Sigmoid colon (tissue), 7 donors: ENCODE results near the gene UQCRQ. TPM values are rescaled to one million over a fixed set of nuclear protein-coding genes. Genes with fewer than 3 reads are reported as not detected.

ENCODE experiments used
- DNase-seq: peaks from one replicate; pipeline ENCODE4 v3.0.0-alpha.2; 2019
- H3K27ac ChIP-seq, 4 donors: fragments of 200-600 bp; sonication (generic); one replicate each; pipeline ENCODE4 v1.5.1; 2016 to 2019; ENCODE audit warnings: mild to moderate bottlenecking in 1 of 4
- H3K27me3 ChIP-seq, 3 donors: fragments of 200-600 bp; sonication (generic); one replicate each; pipeline ENCODE4 v1.5.1; 2019; ENCODE audit warnings: mild to moderate bottlenecking in 1 of 3
- H3K36me3 ChIP-seq, 4 donors: fragments of 200-600 bp; sonication (generic); one replicate each; pipeline ENCODE4 v1.5.1; 2016 to 2019
- H3K4me1 ChIP-seq, 4 donors: fragments of 200-600 bp; sonication (generic); one replicate each; pipeline ENCODE4 v1.5.1; 2017 to 2019
- H3K4me3 ChIP-seq, 4 donors: fragments of 200-600 bp; sonication (generic); one replicate each; pipeline ENCODE4 v1.5.1; 2017 to 2019; ENCODE audit warnings: mild to moderate bottlenecking in 2 of 4, moderate library complexity in 1 of 4
- H3K9me3 ChIP-seq, 4 donors: fragments of 200-600 bp in 3 of 4; sonication (generic) in 3 of 4; one replicate each; pipeline versions ENCODE4 v1.5.1 to v1.6.1; 2013 to 2019
- EP300 ChIP-seq, 4 donors: sonication (generic); formaldehyde crosslinking; IDR thresholded peaks; one replicate each; pipeline ENCODE4 v1.6.1; 2017; ENCODE audit warnings: antibody characterized with exemption in 4 of 4
- POLR2A ChIP-seq, 2 donors: fragments of 450-650 bp; IDR thresholded peaks; one replicate each; pipeline ENCODE4 v1.6.1; 2016; ENCODE audit warnings: antibody characterized with exemption in 2 of 2, mild to moderate bottlenecking in 2 of 2, moderate library complexity in 2 of 2
- POLR2AphosphoS5 ChIP-seq, 4 donors: sonication (generic); formaldehyde crosslinking; IDR thresholded peaks; one replicate each; pipeline ENCODE4 v1.6.1; 2017; ENCODE audit warnings: antibody characterized with exemption in 4 of 4
- WGBS, 2 donors: extraction: QIAGEN DNeasy Blood & Tissue Kit; methylation state at CpG; one replicate each; pipeline ENCODE4 v1.1.7; 2013; 5-methylcytosine and 5-hydroxymethylcytosine counted together
- intact Hi-C: fragments of 100-400 bp; cut with DNase I; formaldehyde crosslinking; loops from one replicate; pipeline ENCODE4 v1.15.1; 2023
- polyA plus RNA-seq, 3 donors: library from polyadenylated mRNA; stranded (reverse); fragments of 200-250 nt; gene quantifications; one replicate each; pipeline ENCODE4 v1.2.3, GENCODE V29; 2013
- total RNA-seq, 4 donors: library from RNA; depleted of rRNA; stranded (reverse); fragments of >200 nt; gene quantifications; one replicate each; pipeline ENCODE4 v1.1.0, GENCODE V29; 2016
- TF ChIP-seq, protein P1 (sequence below), 4 experiments: fragments of 450-650 bp in 3 of 4; fragments of 200-600 bp in 1 of 4; IDR thresholded peaks; one replicate each; pipeline ENCODE4 v1.5.1; 2016 to 2019; ENCODE audit warnings: antibody characterized with exemption in 4 of 4, mild to moderate bottlenecking in 3 of 4, moderate library complexity in 2 of 4
- donor health status: healthy with polysubstance abuse.
- donor health status: Bipolar disorder and iron deficiency.
- donor health status: healthy.

Gene UQCRQ
- total and polyA plus RNA-seq, 7 donors = 113 to 936 (median 230) TPM

DNA sequence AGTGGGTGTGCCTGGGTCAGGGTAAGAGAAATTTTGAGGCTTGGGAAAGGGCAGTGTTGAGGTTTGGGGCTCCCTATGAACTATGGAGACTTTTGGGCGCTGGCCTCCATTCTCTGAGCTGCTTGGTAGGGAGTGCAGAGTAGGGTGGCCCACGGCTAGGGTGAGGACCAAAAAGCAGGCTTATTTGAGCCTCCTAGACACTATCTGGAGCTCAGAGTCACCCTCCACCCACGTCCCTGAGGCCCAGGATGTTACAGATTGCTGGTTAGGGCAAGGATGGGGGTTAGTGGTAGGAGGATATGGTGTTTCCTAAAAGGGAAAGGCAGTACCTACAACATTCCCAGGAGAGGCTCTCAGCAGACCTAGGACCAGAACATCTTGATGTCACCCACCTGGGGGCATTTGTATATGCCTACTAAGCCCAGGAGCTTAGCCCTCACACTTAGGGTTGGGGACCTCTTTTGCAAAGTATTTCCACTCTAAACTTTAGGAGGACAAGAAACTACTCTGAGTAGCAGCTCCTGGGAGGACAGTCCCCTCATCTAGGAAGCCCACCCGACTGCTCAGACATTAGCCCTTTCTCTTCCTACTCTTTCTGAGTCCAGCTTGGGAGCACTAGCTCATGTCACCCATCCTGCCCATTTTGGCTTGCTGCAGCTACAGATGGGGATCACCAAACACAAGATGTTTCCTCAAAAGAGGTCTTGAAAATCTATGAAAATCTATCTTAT, 38.3 kb upstream of the UQCRQ start:
- Histone ChIP-seq H3K9me3 (no peaks in the 10 kb centered on the region), H3K27me3 (peaks cover 0 to 21% (median 12%) of the 10 kb centered on the region in 3 donors), H3K4me1 (peaks cover 0 to 18% (median 14%) of the 10 kb centered on the region in 4 donors), H3K36me3 (no peaks in the 10 kb centered on the region), H3K4me3 (no peak overlapping the region), H3K27ac (no peak overlapping the region)
- 84 to 94% methylated on average over 4 of the region's 4 CpGs for WGBS, 2 donors
- no peak for DNase-seq
- intact Hi-C loops = loop anchor here (10.0 kb wide), 1 partner anchor 93 kb away; the partner anchor contains the start of gene KIF3A
- TF ChIP-seq POLR2AphosphoS5 (IDR thresholded peaks at IDR 0.05) = no peak
- TF ChIP-seq, protein P1, sequence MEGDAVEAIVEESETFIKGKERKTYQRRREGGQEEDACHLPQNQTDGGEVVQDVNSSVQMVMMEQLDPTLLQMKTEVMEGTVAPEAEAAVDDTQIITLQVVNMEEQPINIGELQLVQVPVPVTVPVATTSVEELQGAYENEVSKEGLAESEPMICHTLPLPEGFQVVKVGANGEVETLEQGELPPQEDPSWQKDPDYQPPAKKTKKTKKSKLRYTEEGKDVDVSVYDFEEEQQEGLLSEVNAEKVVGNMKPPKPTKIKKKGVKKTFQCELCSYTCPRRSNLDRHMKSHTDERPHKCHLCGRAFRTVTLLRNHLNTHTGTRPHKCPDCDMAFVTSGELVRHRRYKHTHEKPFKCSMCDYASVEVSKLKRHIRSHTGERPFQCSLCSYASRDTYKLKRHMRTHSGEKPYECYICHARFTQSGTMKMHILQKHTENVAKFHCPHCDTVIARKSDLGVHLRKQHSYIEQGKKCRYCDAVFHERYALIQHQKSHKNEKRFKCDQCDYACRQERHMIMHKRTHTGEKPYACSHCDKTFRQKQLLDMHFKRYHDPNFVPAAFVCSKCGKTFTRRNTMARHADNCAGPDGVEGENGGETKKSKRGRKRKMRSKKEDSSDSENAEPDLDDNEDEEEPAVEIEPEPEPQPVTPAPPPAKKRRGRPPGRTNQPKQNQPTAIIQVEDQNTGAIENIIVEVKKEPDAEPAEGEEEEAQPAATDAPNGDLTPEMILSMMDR (IDR thresholded peaks at IDR 0.05) = no peak
- no peak for TF ChIP-seq EP300 (IDR thresholded peaks at IDR 0.05)
- TF ChIP-seq POLR2A (IDR thresholded peaks at IDR 0.05) = no peak

DNA sequence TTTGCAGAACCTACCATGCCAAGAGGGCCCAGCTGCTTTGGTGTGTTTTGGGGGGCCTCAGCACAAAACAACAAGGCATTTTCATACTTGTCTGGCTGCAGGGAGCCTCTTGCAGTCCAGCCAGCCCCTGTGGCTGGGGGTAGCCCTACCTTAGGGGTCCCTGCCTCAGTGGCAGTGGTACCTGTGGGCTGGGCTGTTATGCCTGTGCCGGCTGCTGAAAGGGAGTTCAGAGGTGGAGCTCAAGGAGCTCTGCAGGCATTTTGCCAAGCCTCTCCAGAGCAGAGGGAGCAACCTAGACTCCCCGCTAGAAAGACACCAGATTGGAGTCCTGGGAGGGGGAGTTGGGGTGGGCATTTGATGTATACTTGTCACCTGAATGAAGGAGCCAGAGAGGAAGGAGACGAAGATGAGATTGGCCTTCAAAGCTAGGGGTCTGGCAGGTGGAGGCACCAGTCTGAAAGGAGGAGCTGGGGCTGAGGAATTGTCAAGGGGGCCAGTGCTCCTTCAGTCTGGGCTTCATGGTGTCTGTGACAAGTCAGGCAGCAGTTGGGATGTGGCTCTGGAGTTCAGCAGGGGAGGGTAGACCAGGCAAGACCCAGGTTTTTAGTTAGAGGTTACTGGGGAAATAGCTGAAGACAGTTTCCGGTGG, 37.5 kb upstream of the UQCRQ start:
- TF ChIP-seq, protein P1 (IDR thresholded peaks at IDR 0.05) = no peak
- TF ChIP-seq POLR2AphosphoS5 (IDR thresholded peaks at IDR 0.05) (no peak), POLR2A (IDR thresholded peaks at IDR 0.05) (no peak), EP300 (IDR thresholded peaks at IDR 0.05) (no peak)
- no peak overlapping the region for H3K27ac ChIP-seq
- no peaks in the 10 kb centered on the region for H3K9me3 ChIP-seq
- 16 to 67% methylated on average over 4 of the region's 4 CpGs for WGBS, 2 donors
- no peak for DNase-seq
- intact Hi-C loops = loop anchor here (10.0 kb wide), 1 partner anchor 94 kb away; the partner anchor contains the start of gene KIF3A
- H3K4me1 ChIP-seq = peaks cover 0 to 13% (median 11%) of the 10 kb centered on the region in 4 donors
- no peaks in the 10 kb centered on the region for H3K36me3 ChIP-seq
- peaks cover 0 to 18% (median 12%) of the 10 kb centered on the region in 3 donors for H3K27me3 ChIP-seq
- peak overlapping the region in 2 of 4 donors; percentile 51 to 76 for H3K4me3 ChIP-seq

DNA sequence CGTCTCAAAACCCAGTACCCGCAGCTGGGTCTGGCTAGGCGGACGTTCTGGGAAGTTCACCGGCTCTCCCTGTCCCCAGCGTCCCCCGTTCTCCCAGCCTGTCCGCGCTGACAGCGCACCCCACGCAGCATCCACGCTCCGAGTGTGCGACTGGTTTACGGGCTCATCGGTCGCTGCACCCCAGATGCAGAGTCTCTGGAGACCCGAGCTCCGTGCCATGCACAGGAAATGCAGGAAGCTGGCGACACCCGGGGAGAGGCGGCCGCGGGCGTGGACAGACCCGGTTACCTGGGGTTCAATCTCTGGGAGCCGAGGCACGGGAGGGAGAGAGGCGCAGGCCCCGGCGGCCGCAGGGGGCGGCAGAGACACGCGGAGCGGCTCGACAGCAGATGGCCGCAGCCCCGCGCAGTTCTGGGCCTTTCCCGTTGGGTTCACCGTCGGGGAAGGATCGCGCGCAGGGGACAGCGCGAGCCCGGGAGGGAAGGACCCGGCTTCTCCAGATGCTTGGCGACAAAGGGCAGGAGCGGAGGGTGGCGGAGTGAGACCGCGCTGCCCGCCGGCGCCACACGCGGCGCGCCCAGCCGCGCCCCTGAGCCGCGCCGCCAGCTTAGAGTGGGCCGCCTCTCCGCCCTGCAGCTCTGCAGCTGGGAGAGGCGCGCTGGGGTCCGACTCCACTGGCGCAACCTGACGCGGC, 36.6 kb upstream of the UQCRQ start:
- intact Hi-C loops = loop anchor here (2.0 to 10.0 kb wide), 3 partner anchors 37 to 222 kb away; partner anchors contain the start of genes GDF9, HSPA4, KIF3A and UQCRQ
- Histone ChIP-seq H3K4me1 (peaks cover 0 to 13% (median 11%) of the 10 kb centered on the region in 4 donors), H3K4me3 (peak overlapping the region; percentile 39 to 76 (median 60)), H3K36me3 (no peaks in the 10 kb centered on the region), H3K27me3 (peaks cover 0 to 16% (median 12%) of the 10 kb centered on the region in 3 donors), H3K9me3 (no peaks in the 10 kb centered on the region), H3K27ac (peak overlapping the region; percentile 66 to 81 (median 74))
- 1 to 3% methylated on average over 75 of the region's 75 CpGs for WGBS, 2 donors
- TF ChIP-seq, protein P1 (IDR thresholded peaks at IDR 0.05) = peak; percentile 69 to 93 (median 82)
- peak in 2 of 4 donors; percentile 28 to 40 for TF ChIP-seq POLR2AphosphoS5 (IDR thresholded peaks at IDR 0.05)
- no peak for TF ChIP-seq POLR2A (IDR thresholded peaks at IDR 0.05)
- no peak for TF ChIP-seq EP300 (IDR thresholded peaks at IDR 0.05)
- DNase-seq = peak; percentile 85

DNA sequence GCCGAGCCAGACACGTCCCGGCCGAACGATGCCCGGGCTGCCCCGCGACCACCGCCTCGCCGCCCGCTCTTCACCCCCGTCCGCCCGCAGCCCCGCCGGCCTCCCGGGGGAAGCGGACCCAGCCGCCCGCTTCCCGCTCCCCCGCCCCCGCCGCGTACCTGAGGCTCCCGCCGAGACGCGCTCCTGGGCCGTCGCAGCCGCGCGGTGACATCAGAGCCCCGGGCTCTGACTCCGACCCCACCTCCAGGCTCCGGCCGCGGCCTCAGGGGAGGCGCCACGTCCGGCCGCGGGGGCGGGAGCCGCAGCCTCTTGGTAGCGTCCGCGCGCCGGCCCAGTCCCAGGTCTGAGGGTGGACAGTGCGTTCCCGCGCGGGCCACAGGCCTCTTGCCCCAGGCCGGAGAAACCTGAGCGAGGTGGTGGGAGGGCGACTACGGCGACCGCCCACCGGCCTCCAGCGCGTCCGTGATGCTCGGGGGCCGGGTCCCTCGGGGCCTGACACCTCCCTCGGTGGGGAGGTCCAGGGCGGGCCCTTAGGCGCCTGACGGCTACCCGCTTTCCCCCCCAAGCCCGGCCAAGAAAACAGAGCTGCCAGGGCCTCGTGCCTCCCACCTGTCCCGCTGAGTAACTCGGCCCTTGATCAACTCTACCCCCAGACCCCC, 35.9 kb upstream of the UQCRQ start, which contains the start of gene SHROOM1:
Gene SHROOM1 (minus strand): TSS at position 212 of the 659 bp plus-strand sequence. CDS start 4,507 bp downstream, outside the sequence.
- Histone ChIP-seq H3K9me3 (no peaks in the 10 kb centered on the region), H3K27me3 (peaks cover 0 to 9% (median 7%) of the 10 kb centered on the region in 3 donors), H3K4me1 (peaks cover 0 to 13% (median 10%) of the 10 kb centered on the region in 4 donors), H3K27ac (peak within 1 kb of the TSS; percentile 66 to 81 (median 74)), H3K36me3 (no peaks in the 10 kb centered on the region), H3K4me3 (peak within 1 kb of the TSS; percentile 39 to 76 (median 60))
- no peak for DNase-seq
- TF ChIP-seq, protein P1 (IDR thresholded peaks at IDR 0.05) = no peak
- TF ChIP-seq EP300 (IDR thresholded peaks at IDR 0.05) = no peak
- peak in 2 of 4 donors; percentile 11 to 19 for TF ChIP-seq POLR2AphosphoS5 (IDR thresholded peaks at IDR 0.05)
- peak in 1 of 2 donors; percentile 26 for TF ChIP-seq POLR2A (IDR thresholded peaks at IDR 0.05)
- 1 to 6% methylated on average over 78 of the region's 78 CpGs for WGBS, 2 donors
- intact Hi-C loops = loop anchor here (2.0 to 5.0 kb wide), 2 partner anchors 36 to 222 kb away; partner anchors contain the start of genes GDF9, HSPA4 and UQCRQ
